Liver (tissue), 9 donors: ENCODE results near the gene SOX10. TPM values are rescaled to one million over a fixed set of nuclear protein-coding genes. Genes with fewer than 3 reads are reported as not detected.

ENCODE experiments used
- DNase-seq: peaks from one replicate; pipeline ENCODE4 v3.0.0-alpha.2; 2017; ENCODE audit warnings: low spot score
- H3K27ac ChIP-seq, 2 donors: one replicate each; pipeline ENCODE4 v1.7.0; 2013; ENCODE audit warnings: inconsistent platforms in 2 of 2, low read length in 2 of 2, control low read depth in 1 of 2, low read depth in 1 of 2, mild to moderate bottlenecking in 1 of 2
- H3K27me3 ChIP-seq, 4 donors: one replicate each; pipeline versions ENCODE4 v1.6.1 to v1.7.0; 2013; ENCODE audit warnings: low read length in 3 of 4, inconsistent platforms in 1 of 4, mild to moderate bottlenecking in 1 of 4, moderate library complexity in 1 of 4; ENCODE audit not compliant: control insufficient read depth in 4 of 4, insufficient read depth in 4 of 4
- H3K36me3 ChIP-seq, 4 donors: one replicate each; pipeline versions ENCODE4 v1.6.1 to v1.7.0; 2013; ENCODE audit warnings: low read length in 3 of 4, mild to moderate bottlenecking in 3 of 4, low read depth in 1 of 4, moderate library complexity in 1 of 4; ENCODE audit not compliant: control insufficient read depth in 4 of 4, insufficient read depth in 3 of 4
- H3K4me1 ChIP-seq, 4 donors: one replicate each; pipeline versions ENCODE4 v1.6.1 to v1.7.0; 2013; ENCODE audit warnings: low read length in 3 of 4, mild to moderate bottlenecking in 3 of 4, moderate library complexity in 1 of 4; ENCODE audit not compliant: control insufficient read depth in 4 of 4, insufficient read depth in 4 of 4
- H3K4me3 ChIP-seq, 3 donors: one replicate each; pipeline versions ENCODE4 v1.6.1 to v1.7.0; 2013; ENCODE audit warnings: low read length in 3 of 3, control low read depth in 1 of 3, low read depth in 1 of 3, mild to moderate bottlenecking in 1 of 3
- H3K9ac ChIP-seq, 2 donors: one replicate each; pipeline ENCODE4 v1.7.0; 2013; ENCODE audit warnings: low read length in 2 of 2, mild to moderate bottlenecking in 2 of 2, moderate library complexity in 2 of 2, control low read depth in 1 of 2, low read depth in 1 of 2
- H3K9me3 ChIP-seq, 4 donors: one replicate each; pipeline versions ENCODE4 v1.6.1 to v1.7.0; 2013; ENCODE audit warnings: low read length in 3 of 4; ENCODE audit not compliant: control insufficient read depth in 4 of 4
- ATF3 ChIP-seq: IDR thresholded peaks from 2 replicates; pipeline ENCODE4 v1.6.1; 2016; ENCODE audit warnings: antibody characterized with exemption
- CTCF ChIP-seq: fragments of 150-350 bp; IDR thresholded peaks from 2 replicates; pipeline ENCODE4 v1.5.1; 2017; ENCODE audit warnings: improper control_type of control experiment, low read depth, low read length; ENCODE audit not compliant: missing input control
- EGR1 ChIP-seq, 2 donors: IDR thresholded peaks; 2 replicates each; pipeline ENCODE4 v1.6.1; 2016 to 2018; ENCODE audit warnings: antibody characterized with exemption in 2 of 2, low read depth in 2 of 2
- FOXA1 ChIP-seq: IDR thresholded peaks from 2 replicates; pipeline ENCODE4 v1.6.1; 2016; ENCODE audit warnings: antibody characterized with exemption
- GABPA ChIP-seq, 2 donors: IDR thresholded peaks in 1 of 2; conservative IDR thresholded peaks in 1 of 2; 2 replicates each; pipeline ENCODE4 v1.6.1; 2016; ENCODE audit warnings: antibody characterized with exemption in 2 of 2, mild to moderate bottlenecking in 1 of 2, moderate library complexity in 1 of 2
- HNF4A ChIP-seq, 2 donors: conservative IDR thresholded peaks; 2 replicates each; pipeline ENCODE4 v1.6.1; 2016; ENCODE audit warnings: antibody characterized with exemption in 2 of 2, mild to moderate bottlenecking in 2 of 2
- HNF4G ChIP-seq: IDR thresholded peaks from 2 replicates; pipeline ENCODE4 v1.6.1; 2016; ENCODE audit warnings: antibody characterized with exemption
- JUND ChIP-seq, 2 donors: IDR thresholded peaks; 2 replicates each; pipeline ENCODE4 v1.6.1; 2016; ENCODE audit warnings: antibody characterized with exemption in 2 of 2
- MAX ChIP-seq: IDR thresholded peaks from 2 replicates; pipeline ENCODE4 v1.6.1; 2016; ENCODE audit warnings: antibody characterized with exemption
- NR2F2 ChIP-seq: IDR thresholded peaks from 2 replicates; pipeline ENCODE4 v1.6.1; 2016; ENCODE audit warnings: antibody characterized with exemption
- RAD21 ChIP-seq, 2 donors: IDR thresholded peaks; 2 replicates each; pipeline ENCODE4 v1.6.1; 2016; ENCODE audit warnings: antibody characterized with exemption in 2 of 2, mild to moderate bottlenecking in 2 of 2
- RXRA ChIP-seq, 2 donors: IDR thresholded peaks; 2 replicates each; pipeline ENCODE4 v1.6.1; 2017 to 2018; ENCODE audit warnings: antibody characterized with exemption in 2 of 2, mild to moderate bottlenecking in 1 of 2
- SP1 ChIP-seq: IDR thresholded peaks from 2 replicates; pipeline ENCODE4 v1.6.1; 2018; ENCODE audit warnings: antibody characterized with exemption, mild to moderate bottlenecking
- TAF1 ChIP-seq: conservative IDR thresholded peaks from 2 replicates; pipeline ENCODE4 v1.6.1; 2016; ENCODE audit warnings: antibody characterized with exemption, mild to moderate bottlenecking
- YY1 ChIP-seq: IDR thresholded peaks from 2 replicates; pipeline ENCODE4 v1.6.1; 2016; ENCODE audit warnings: antibody characterized with exemption, mild to moderate bottlenecking
- ZBTB33 ChIP-seq: IDR thresholded peaks from 2 replicates; pipeline ENCODE4 v1.6.1; 2016; ENCODE audit warnings: antibody characterized with exemption
- WGBS: extraction: QIAGEN DNeasy Blood & Tissue Kit; methylation state at CpG from one replicate; pipeline ENCODE4 v1.1.7; 2013; 5-methylcytosine and 5-hydroxymethylcytosine counted together
- polyA plus RNA-seq, 2 donors: library from polyadenylated mRNA; stranded (reverse) in 1 of 2; unstranded in 1 of 2; fragments of 200-250 nt in 1 of 2; fragments of >200 nt in 1 of 2; fragmentation: Nextera tagmentation in 1 of 2; extraction: Ambion mirVana in 1 of 2; gene quantifications; one replicate each; pipeline versions ENCODE4 v1.2.1 to v1.2.3, GENCODE V29; 2013 to 2015
- total RNA-seq, 2 donors: library from RNA; depleted of rRNA; stranded (reverse); fragments of >200 nt; gene quantifications; one replicate each; pipeline ENCODE4 v1.2.3, GENCODE V29; 2014
- donor health status: healthy.
- donor health status: healthy.
- donor health status: healthy.
- donor health status: healthy.
- donor health status: healthy.

SOX10 gene
- total and polyA plus RNA-seq, 4 donors, result 0.05 to 0.29 (median 0.07) TPM

- Histone ChIP-seq H3K36me3 (peaks cover 0 to 4% (median 0%) of the 10 kb centered on the region in 4 donors), H3K9ac (no peak overlapping the region), H3K27ac (no peak overlapping the region), H3K9me3 (no peaks in the 10 kb centered on the region), H3K4me1 (no peaks in the 10 kb centered on the region), H3K4me3 (no peak overlapping the region), H3K27me3 (no peaks in the 10 kb centered on the region)
- TF ChIP-seq RAD21 (IDR thresholded peaks at IDR 0.05), result no peak
- TF ChIP-seq EGR1 (IDR thresholded peaks at IDR 0.05; ENCODE audit: low read depth in 2 of 2), result no peak
- no peak for TF ChIP-seq MAX
- TF ChIP-seq JUND (IDR thresholded peaks at IDR 0.05), result no peak
- no peak for TF ChIP-seq NR2F2
- no peak for TF ChIP-seq HNF4A (conservative IDR thresholded peaks at IDR 0.05)
- TF ChIP-seq HNF4G, result no peak
- TF ChIP-seq YY1, result no peak
- DNase-seq, result no peak
- 96% methylated on average over 2 of the region's 2 CpGs for WGBS
These were observed 9.2 kb downstream of the SOX10 start for GRCh38 chr22:37975153-37975552.

GRCh38 chr22:37973271-37974170 lies 10.8 kb downstream of the SOX10 start:
- H3K36me3 ChIP-seq, result peaks cover 0 to 10% (median 3%) of the 10 kb centered on the region in 4 donors
- H3K9me3 ChIP-seq, result no peaks in the 10 kb centered on the region
- no peak overlapping the region for H3K27ac ChIP-seq
- no peaks in the 10 kb centered on the region for H3K4me1 ChIP-seq
- no peak overlapping the region for H3K9ac ChIP-seq
- TF ChIP-seq RXRA (IDR thresholded peaks at IDR 0.05) (no peak), ZBTB33 (no peak), HNF4A (conservative IDR thresholded peaks at IDR 0.05) (no peak), HNF4G (no peak), NR2F2 (no peak), GABPA (IDR thresholded peaks at IDR 0.05 in 1 of 2, conservative IDR thresholded peaks at IDR 0.05 in 1 of 2) (no peak), ATF3 (no peak), EGR1 (IDR thresholded peaks at IDR 0.05; ENCODE audit: low read depth in 2 of 2) (no peak), FOXA1 (no peak), TAF1 (no peak), SP1 (no peak)
- H3K27me3 ChIP-seq, result no peaks in the 10 kb centered on the region
- WGBS, result 97% methylated on average over 33 of the region's 33 CpGs
- H3K4me3 ChIP-seq, result no peak overlapping the region
- no peak for DNase-seq

GRCh38 chr22:37972527-37972926 lies 11.8 kb downstream of the SOX10 start:
- Histone ChIP-seq H3K4me3 (no peak overlapping the region), H3K9me3 (no peaks in the 10 kb centered on the region), H3K36me3 (peaks cover 2 to 18% (median 11%) of the 10 kb centered on the region in 4 donors), H3K27me3 (no peaks in the 10 kb centered on the region), H3K27ac (no peak overlapping the region), H3K9ac (no peak overlapping the region), H3K4me1 (no peaks in the 10 kb centered on the region)
- TF ChIP-seq CTCF, result no peak
- TF ChIP-seq SP1, result no peak
- no peak for TF ChIP-seq TAF1
- no peak for DNase-seq
- WGBS, result 90% methylated on average over 3 of the region's 3 CpGs
